Activated gamma-delta T cell treated with anti-CD3 and anti-CD28 coated beads, Interleukin-2, amount 50 U/mL, for 16 hours (primary cell): ENCODE results near the gene VCAM1.

Source experiments
- DNase-seq: peaks from one replicate; pipeline ENCODE4 v3.0.0-alpha.2; 2020; ENCODE audit warnings: low read depth

Gene VCAM1, protein sequence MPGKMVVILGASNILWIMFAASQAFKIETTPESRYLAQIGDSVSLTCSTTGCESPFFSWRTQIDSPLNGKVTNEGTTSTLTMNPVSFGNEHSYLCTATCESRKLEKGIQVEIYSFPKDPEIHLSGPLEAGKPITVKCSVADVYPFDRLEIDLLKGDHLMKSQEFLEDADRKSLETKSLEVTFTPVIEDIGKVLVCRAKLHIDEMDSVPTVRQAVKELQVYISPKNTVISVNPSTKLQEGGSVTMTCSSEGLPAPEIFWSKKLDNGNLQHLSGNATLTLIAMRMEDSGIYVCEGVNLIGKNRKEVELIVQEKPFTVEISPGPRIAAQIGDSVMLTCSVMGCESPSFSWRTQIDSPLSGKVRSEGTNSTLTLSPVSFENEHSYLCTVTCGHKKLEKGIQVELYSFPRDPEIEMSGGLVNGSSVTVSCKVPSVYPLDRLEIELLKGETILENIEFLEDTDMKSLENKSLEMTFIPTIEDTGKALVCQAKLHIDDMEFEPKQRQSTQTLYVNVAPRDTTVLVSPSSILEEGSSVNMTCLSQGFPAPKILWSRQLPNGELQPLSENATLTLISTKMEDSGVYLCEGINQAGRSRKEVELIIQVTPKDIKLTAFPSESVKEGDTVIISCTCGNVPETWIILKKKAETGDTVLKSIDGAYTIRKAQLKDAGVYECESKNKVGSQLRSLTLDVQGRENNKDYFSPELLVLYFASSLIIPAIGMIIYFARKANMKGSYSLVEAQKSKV

DNA sequence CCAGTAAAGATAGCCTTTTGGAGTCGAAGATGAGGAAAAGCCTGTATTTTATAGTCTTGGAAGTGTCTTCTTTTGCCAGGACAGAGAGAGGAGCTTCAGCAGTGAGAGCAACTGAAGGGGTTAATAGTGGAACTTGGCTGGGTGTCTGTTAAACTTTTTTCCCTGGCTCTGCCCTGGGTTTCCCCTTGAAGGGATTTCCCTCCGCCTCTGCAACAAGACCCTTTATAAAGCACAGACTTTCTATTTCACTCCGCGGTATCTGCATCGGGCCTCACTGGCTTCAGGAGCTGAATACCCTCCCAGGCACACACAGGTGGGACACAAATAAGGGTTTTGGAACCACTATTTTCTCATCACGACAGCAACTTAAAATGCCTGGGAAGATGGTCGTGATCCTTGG, at the start of gene VCAM1:
VCAM1 (plus strand) TSS at position 253 of the 400 bp plus-strand sequence; CDS start at position 372, 119 bp downstream.
- no peak for DNase-seq

DNA sequence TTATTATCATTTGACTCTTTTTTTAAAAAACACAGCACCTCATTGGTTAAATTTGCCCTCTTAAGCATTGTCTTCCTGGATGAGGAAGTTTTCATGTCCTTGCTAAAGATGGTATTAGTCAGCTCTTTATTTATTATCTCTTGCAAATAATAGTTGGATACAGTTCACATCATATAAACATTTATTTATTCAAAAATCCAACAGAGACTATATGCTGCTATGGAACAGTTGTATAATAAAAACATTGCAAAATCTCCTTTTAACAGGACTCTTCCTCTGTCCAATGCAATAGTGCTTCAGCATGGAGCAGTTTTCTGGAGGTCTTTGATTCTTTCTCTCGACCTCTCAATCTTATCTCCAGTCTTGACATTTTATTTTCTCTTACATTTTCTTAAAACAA, 49.5 kb upstream of the VCAM1 start:
- no peak for DNase-seq

DNA sequence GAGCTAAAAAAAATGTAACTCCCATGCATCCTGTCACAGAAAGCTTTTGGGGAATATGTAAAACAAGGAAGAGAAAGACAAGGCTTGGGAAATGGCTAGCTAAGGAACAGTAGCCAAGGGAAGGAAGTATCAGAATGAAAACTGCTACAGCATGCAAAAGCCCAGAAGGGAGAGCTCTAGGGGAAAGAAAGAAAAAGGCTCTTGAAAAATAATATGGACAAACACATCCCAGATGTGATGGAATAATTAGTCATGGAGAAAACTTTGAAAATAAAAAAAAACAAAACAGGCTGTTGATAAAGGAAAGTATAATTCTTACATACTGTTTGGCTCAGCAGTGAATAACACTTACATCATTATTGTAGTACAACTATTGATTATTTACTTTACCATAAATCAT, 47.9 kb upstream of the VCAM1 start:
- DNase-seq, result no peak

DNA sequence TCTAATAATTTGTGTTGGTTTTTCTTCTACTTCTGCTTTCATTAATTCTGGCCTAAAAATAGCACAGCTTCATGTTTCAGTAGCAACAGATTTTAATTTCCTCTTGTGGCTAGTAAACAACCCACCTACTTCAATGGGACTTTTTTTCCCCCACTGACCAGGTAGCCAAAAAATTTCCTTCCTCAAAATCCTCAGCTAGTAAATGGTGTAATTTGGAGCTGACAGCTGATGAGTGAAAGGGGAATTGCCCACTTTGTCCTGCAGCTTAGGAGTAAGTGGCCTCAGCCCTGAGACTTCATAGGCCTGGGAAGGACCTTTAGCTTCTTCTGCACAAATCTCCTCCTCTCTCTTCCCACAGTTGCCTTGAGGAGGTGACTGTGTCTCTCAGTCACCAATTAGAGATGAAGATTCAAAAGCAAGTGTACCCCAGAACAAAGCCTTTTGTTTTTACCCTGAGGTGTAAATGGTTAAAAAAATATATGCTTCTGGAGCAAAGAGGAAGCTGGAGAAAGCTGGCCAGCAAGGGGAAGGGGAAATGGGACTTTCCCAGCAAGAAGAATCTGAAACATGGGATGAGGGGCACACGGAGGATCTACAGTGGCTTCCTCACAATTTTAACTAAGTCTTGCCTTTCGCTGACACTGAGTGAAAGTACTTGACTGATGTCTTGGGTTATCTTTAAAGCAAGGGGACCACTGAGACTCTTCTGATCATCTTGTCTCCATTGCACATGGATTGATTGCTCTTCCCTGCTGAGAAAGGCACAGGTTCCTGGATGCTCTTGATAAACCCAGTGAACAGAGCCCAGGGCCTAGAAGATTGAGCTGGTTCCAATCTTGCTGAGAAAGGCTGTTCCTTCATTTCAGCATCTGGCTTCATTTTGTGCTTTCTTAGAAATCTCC, 35.8 kb upstream of the VCAM1 start:
- no peak for DNase-seq

DNA sequence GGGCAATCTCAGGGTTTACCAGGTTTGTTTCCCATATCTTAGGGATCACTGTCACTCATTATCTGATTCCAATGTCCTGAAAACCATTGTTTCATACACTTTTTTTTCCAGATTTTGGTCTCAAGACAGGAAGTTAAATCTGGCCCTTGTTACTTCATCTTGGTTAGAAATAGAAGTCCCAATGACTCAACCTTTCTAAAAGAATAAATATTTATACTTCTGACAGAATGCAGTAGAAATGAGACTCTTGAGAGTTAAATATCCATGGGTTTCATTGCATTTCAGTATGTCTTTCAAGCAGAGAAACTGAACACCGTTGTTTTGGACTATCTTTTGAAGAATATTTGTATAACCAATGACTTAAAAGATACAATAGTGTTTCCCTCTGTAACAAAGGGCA, 19.8 kb upstream of the VCAM1 start:
- no peak for DNase-seq

DNA sequence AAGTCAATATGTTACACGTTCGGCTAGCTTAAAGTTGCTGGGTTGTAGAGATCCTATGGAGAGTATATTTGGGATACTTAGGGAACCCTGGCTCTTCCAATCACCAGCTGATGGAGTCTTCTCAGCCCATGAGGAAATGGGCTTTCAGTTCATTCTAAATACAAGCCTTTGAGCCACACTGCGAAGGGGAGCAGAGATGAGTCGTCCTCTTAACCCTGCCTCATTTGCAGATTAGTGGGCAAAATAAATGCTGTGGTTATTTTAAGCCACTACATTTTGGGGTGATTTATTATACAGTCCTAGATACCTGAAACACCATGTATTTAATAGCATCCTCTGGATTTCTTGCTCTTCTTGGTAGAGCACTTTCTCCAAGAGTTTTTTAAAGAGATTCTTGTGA, 19.0 kb upstream of the VCAM1 start:
- no peak for DNase-seq

DNA sequence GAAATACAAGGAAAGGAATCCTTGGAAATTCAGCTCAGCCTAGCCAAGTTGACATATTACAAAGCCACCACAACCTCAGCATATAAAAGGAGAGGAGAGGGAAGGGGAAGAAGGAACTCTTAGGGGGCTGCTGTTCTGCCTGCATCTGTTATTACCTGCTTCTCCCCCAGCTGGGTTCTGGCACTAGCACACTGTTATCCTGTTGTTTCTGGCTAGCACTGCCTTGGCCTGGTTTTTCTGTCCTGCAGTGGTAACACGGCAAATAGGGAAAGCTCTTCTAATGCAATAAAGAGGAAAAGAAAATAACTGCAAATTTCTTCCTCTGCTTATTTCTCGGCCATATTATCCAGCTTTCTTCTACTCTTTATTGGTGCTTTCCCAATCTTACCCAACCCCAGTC, 16.5 kb upstream of the VCAM1 start:
- DNase-seq, result no peak

DNA sequence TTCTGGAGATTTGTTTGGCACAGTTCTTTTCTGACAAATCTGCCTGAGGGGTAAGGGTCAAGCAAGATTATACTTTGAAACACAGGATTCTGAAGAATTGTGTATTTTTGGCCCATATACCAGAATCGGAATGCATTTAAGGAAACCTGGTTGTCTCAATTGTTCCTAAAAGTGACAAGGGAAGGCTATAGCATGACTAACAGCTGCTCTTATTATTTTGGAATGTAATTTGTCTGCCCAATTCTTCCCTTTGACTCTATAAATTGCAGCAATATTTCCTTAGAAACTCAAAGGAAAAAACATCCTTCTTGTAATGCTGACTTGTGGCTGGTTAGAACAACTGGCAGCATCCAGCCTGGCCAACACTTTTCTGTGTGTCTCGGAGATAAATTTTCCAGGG, 15.8 kb upstream of the VCAM1 start:
- no peak for DNase-seq

DNA sequence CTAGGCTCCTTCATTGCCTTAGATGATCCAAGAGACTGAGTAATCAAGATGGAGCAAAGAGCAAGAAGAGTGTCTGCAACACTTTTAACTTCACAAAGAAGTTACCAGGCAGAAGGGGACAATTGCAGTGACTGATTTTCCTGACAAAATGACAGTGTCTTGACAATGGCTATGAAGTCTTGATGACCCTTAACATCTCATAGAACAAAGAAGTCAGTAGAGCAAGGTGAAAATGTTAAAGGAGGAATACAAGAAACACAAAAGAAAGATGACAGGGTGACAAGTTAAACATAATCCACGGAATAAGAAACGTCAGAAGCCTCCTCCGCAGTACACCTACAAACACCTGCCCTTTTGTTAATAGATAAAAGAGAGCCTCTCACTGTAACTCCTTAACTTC, 15.1 kb upstream of the VCAM1 start:
- no peak for DNase-seq

DNA sequence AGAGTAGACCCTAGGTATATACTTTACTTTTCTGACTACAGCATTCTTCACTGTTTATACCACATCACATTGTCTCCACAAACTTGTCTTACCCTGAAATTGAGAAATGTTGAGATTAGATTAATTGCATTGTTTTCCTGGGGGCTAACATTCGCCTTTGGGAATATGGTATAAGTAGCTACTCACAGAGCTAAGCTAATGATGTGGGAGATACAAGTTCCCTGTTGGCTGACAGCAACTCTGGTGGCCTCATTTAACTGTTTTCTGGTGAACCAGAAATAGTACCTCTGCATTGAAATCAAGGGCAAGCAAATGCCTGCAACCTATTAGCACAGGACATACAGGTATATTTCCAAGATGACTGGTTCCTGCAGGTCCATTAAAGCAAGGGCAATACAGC, 13.2 kb upstream of the VCAM1 start:
- DNase-seq, result no peak

DNA sequence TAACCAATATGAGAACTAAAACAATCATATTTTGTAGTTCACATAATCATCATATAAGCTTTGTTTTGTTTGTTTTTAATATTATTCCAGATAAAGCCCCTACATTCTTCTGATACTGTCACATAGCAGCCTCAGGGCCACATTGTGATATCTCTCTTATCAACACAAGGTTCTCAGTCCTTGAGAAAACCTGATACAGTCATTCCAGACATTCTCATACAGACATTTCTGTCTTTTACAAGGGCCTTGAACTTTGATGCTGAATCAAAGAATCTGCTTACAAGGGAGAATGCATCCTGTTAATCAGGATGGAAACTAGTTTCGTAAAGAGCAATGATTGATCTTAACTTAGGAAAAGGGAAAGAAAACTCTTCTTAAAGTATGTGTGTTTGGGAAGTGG, 12.7 kb upstream of the VCAM1 start:
- no peak for DNase-seq

DNA sequence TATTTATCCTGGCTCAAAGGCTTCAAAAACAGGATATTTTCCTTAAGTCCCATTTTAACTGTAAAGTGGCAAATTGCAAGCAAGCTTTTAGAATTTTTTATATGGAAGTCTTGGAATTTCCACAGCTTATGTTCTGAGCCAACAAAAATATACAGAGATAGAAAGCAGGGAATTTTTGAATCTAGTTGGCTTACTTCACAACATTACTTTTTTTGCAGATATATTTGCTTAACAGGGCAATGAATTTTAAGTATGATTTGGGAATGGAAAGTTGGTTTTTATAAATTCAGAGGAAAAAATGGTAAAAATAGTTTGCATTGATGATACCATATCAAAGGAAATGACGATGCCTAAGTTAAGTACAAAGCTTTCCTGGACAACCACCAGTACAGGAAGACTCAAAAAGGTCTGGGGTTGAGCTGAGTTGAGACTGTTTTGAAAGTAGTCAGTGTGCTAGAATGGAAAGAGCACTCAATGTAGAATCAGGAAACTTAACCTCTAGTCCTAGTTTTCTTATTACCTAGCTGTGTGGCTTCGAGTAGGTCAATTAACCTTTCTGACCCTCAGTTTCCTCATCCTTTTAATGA, 11.0 kb upstream of the VCAM1 start:
- no peak for DNase-seq

DNA sequence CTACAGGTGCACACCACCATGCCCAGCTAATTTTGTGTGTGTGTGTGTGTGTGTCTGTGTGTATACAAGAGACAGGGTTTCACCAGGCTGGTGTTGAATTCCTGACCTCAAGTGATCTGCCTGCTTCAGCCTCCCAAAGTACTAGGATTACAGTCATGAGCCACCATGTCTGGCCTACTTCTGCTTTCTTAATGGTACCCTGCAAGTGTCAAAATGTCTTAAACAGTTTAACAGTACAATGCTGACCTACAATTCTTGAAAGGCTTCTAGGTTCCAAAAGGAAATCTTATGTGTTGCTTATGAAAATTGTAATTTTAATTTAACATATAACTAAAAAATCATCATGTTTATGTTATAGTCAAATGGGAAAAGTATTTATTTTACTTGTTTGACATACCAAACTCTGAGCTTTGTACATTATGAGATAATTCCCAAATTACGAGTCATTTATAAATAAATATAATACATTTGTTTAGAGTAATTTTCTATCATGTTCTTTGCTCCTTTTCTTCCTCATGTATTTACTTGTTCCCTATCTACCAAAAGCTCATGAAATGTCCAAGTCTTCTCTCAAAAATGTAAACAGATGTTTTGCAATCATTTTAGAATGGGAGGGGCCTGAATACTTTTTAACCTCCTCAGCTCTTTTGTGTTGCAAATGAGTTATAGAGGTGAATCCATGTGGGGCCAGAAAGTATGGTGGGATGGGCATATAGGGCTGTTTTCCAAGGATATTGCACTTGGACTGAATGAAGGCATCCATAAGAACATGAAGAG, 8.4 kb upstream of the VCAM1 start:
- no peak for DNase-seq

DNA sequence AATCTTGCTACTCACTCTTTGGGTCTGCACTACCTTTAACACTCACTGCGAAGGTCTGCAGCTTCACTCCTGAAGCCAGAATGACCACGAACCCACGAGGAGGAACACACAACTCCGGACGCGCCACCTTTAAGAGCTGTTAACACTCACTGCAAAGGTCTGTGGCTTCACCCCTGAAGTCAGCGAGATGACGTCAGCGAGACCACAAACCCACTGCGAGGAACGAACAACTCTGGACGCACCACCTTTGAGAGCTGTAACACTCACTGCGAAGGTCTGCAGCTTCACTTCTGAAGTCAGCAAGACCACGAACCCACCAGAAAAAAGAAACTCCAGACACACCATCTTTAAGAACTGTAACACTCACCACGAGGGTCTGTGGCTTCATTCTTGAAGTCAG, 6.5 kb upstream of the VCAM1 start:
- peak; percentile 59 for DNase-seq

DNA sequence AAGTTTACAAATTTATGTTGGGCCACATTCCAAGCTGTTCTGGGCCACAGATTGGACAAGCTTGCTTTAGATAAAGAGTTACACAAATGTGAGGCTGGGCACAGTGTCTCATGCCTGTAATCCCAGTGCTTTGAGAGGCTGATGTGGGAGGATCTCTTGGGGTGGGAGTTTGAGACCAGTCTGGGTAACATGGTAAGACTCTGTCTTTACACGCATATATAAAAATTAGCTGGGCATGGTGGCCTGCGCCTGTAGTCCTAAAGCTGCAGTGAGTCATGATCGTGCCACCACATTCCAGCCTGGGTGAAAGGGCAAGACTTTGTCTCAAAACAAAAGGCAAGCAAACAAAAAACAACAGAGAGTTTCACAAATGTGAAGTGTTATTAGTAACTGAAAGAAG, 5.9 kb upstream of the VCAM1 start:
- DNase-seq, result no peak

DNA sequence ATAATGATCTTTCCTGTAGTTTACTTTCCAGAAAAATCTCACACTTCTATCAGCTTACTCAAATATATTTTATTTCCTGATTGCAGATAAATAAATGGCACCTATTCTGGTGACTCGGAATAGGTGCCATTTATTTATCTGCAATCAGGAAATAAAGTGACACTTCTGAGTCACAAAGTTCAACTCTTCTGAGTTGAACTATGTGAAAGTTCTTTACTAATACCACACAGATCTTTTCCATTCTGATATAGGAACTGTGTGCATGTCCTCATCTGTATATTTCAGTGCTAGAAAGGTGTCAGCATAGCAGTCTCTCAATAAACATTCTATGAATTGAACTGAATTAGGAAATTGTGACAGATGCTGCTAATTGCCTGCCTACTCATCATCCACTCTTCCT, 4.9 kb upstream of the VCAM1 start:
- no peak for DNase-seq

DNA sequence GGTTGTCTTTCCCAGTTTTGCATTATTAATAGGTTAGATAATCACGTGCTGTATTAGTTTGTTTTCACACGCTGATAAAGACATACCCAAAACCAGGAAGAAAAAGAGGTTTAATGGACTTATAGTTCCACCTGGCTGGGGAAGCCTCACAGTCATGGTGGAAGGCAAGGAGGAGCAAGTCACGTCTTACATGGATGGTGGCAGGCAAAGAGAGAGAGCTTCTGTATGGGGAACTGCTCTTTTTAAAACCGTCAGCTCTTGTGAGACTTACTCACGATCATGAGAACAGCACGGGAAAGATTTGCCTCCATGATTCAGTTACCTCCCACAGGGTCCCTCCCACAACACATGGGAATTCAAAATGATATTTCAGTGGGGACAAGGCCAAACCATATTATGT, 2.3 kb upstream of the VCAM1 start:
- DNase-seq, result no peak

DNA sequence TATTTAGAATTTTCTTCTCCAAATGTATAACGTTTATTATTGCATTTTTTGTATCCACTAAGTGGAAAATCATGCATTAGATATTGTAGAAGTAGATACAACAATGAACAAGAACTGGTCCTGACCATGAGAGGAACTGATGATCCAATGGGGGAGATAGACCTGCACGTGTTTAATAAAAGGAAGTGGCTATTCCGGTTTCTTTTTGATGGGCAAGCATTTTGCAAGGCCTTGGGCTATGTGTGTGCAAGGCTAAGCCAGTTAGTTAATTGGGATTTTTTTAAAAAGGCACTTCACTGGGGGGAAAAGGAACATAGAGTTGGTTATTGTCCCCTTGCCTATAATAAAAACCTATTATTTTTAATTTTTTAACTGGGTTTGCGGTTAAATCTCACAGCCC, 961 bp upstream of the VCAM1 start:
- no peak for DNase-seq

DNA sequence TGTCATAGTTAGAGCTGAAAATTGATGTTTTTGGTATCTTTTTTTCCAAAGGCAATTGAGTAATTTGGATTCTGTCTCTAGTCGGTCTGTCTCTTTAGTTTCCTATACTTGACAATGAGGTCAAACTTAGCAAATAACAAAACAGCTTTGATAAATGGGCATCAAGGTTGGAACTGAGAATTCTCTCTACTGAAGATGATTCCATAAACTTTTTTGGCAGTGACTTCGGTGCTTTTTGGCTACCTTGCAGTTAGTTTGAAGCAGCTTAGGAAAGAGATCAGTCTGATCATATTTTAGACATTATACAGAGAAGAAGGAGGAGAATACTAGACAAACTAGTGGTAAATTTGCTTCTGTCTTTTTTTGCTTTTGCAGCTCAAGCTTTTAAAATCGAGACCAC, 559 bp downstream of the VCAM1 start:
- no peak for DNase-seq

DNA sequence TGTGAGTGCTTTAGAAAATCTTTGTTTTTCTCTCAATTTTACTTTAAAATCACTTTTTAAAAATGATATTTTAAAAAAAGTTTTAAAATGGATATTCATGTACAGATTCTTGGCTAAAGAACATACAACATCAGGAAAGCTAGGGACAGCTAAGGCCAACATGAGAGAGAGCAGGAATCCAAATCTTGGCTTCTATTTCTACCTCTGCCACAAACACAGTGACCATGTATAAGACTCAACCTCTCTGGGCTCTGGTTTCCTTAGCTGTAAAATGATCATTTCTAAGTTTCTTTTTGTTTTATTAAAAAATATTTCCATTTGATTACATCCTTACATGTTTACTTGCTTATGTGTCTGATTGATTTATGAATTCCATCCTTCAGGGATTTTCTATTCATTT, 1.2 kb downstream of the VCAM1 start:
- DNase-seq, result no peak

DNA sequence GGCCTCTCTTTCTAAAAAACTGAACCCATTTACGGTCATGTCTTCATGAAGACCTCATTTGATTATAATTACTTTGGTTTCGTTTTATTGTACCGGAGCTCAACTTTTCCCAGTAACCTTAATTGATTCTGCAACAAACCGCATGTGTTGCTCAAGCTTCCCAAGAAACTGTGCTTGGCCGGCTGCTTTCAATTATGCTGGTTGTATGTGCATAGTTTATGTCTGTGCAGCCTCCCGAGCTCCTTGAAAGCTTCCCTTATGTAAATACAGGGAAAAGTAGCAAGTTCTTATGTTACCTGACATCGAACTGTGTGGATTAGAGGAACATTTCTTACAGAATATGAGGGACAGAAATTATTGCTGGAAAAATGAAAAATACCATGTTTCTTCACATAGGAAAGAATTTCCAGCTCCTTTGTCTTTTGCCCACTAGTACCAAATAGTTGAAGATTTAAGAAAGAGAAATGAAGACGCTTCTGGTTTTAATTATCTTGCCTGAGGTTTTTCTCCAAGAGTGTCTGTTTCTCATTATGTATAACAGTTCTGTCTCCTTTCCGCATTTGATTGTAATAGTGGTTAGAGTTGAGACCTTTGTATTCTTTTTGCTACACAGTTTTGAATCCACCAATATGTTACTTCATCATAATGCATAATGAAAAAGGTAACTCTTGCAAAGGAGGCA, 2.1 kb downstream of the VCAM1 start:
- DNase-seq, result no peak
